NOMO-1 treated with DMSO at 0.1 percent for 48 hours (cell line): ENCODE results near the gene LYPD3.
"Not testable (repeated sequence)": the region's sequence is repeated elsewhere in the genome, so short reads cannot be mapped to it uniquely, and the experiment has no call there.

Source experiments
- DNase-seq: peaks from one replicate; lab custom pipeline; 2025; ENCODE audit not compliant: unreplicated experiment; lab: John Stamatoyannopoulos, UW

LYPD3 gene

DNA sequence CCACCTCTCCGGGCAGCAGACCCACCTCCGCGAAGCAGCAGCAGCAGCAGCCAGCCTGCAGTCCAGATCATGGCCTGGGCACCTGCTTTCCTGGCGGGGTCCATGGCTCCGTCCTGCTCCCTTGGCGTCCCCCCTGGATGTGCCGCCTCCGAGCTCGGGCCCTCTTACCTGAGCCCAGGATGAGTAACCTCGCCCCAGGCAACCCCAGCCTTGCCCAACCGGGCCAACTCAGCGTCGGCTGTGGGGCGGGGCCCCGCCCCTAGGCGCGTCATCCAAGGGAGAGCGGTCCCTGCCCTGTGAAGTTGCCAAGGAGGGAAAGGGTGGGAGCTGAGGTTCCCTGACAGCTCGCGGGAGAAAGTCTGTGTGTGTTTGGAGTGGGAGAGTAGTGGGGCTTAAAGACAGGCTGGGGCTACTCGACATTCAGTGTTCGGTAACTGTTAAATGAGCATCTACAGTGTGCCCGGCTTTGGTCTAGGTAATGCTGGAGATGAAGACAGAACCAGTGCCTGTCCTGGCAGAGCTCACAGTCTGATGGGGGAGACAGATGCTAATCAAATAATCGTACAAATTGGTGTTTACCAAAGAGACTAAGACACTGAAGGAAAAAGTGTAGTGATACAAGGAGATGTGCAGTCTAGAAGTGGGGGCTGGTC is at the start of gene LYPD3:
Gene LYPD3 (minus strand): TSS at position 141 of the 653 bp plus-strand sequence. CDS start 37 bp downstream, at position 104.
- DNase-seq = no peak

DNA sequence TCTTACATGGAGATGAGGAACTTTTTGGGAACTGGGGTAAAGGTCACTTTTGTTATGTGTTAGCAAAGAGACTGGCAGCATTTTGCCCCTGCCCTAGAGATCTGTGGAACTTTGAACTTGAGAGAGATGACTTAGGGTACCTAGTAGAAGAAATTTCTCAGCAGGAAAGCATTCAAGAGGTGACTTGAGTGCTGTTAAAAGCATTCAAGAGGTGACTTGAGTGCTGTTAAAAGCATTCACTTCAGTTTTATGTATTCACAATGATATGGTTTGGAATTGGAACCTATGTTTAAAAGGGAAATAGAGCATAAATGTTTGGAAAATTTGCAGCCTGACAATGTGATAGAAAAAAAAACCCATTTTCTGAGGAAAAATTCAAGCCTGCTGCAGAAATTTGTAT is 47.0 kb upstream of the LYPD3 start:
- not testable (repeated sequence) for DNase-seq

- DNase-seq = no peak
Measured at GRCh38 chr19:43511324-43511723, 45.9 kb upstream of the LYPD3 start.

DNA sequence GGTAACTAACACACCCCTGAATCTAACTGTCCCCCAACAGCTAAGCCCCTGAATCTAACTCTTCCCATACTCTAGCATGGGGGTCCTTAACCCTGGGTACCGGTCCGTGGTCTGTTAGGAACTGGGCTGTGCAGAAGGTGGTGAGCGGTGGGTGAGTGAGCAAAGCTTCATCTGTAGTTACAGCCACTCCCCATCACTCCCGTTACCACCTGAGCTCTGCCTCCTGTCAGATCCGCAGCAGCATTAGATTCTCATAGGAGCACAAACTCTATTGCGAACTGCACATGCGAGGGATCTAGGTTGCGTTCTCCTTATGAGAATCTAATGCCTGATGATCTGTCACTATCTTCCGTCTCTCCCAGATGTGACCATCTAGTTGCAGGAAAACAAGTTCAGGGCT is 45.3 kb upstream of the LYPD3 start:
- DNase-seq = no peak

- no peak for DNase-seq
Measured at GRCh38 chr19:43507880-43508279, 42.5 kb upstream of the LYPD3 start.

DNA sequence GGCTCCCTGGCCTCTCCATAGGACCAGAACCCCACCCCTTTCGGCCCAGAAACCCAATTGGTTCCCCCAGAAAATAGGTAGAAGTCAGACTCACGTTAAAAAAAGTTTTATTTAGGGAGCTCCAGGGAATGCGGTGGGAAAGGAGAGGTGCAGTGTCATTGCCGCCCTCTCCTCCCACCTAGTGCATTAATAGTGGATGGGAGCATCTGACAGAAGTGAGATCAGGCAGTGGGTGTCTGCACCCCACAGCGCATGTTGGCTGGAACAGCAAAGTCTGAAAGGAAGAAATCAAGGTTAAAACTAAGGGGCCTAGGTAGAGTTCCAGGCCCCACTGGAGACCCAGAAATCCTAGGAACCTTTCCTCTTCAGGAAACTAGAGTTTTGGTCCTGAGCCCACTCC is 41.2 kb upstream of the LYPD3 start:
- no peak for DNase-seq

DNA sequence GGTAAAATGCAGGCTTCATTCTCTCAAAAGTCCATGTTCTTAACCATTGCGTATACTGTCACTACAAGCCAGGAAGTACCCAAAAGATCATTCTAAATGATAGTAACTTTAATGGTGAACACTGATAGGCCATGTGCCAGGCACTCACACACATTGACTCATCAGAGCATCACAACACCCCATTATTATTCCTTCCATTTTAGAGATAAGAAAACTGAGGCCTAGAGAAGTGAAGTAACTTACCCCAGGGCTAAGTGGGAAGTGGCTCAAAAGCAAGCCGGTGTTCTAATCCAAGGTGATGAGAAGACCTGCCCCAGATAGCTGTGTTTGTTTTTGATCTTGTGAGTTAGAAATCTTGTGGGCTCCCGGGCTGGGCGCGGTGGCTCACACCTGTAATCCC is 40.5 kb upstream of the LYPD3 start:
- no peak for DNase-seq

GRCh38 chr19:43505186-43505456 is 39.7 kb upstream of the LYPD3 start:
- DNase-seq = no peak

DNA sequence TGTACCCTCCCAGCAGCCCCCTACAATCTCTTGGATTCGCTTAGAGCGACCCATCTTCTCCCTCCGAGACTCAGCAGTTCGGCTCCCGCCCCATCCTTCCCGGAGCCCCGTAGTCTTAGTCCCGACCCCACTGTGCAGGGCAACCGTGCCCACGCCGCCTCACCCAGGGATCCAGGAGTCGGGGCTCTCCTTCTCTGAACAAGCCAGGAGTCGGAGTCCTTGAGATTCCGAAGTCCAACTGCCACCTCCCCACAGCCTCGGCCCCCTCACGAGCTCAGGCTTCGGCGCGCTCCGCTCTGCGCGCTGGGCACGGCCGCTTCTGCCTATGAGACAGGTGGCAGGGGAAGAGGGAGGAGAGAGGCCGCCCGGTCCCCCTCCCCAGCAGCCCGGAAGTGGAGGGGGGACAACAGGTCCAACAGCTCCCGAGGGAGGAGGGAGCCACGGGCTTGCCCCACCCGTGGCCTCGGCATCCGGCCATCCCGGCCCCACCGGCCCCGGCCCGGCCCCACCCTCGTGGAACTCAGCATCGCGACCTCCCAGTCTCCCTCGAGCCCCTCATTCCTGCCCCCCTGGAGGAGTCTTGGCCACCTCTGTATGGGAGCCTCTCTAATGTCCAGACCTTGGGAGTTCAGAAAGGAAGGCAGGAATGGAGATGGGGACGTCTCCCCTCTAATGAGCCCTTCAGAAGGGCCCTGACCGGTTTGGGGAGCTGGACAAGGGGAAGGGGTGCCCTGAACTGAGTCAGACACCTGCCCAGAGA is 39.2 kb upstream of the LYPD3 start, which contains the start of gene PHLDB3:
Gene PHLDB3 (minus strand): TSS at position 321 of the 760 bp plus-strand sequence. CDS start 628 bp downstream, outside the sequence.
- no peak for DNase-seq

DNA sequence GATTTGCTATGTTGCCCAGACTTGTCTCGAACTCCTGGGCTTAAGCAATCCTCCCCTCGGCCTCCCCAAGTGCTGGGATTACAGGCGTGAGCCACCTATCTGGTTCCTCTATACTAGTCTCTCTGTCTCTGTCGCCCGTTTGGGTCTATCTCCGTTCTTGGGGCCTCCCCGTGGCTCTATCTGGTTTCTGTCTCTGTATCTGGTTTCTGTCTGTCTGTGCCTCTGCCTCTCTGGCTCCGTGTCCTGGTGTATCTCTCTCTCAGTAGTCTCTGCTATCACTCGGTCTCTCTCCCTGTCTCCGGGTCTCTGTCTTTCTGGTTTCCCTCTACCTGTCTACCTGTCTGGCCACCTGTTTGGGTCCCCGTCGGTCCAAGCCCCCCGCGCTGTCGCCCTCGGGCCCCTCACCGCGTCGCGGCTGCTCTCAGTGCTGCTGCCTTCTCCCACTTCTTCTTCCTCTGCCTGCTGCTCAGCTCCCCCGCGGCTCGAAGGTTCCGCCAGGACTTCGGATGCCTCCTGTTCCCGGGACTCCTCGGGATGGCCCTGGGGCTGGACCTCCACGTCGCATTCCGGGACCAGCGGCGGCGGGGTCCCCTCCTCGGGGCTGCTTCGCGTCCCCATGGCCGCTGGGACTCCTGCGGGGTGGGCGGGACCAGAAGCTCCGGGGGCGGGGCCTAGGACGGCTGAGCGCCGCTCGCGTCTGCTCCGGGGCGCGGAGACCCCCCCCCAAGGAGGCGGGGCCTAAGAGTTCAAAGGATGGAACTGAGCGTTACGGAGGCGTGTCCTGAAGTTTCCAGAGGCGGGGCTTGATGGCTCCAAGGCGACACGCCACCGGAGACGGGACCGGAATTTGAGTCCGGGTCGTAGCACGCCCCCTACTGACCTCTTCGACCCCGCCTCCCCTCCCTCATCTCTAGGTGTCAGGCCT is 38.4 kb upstream of the LYPD3 start:
- peak; percentile 93 for DNase-seq

DNA sequence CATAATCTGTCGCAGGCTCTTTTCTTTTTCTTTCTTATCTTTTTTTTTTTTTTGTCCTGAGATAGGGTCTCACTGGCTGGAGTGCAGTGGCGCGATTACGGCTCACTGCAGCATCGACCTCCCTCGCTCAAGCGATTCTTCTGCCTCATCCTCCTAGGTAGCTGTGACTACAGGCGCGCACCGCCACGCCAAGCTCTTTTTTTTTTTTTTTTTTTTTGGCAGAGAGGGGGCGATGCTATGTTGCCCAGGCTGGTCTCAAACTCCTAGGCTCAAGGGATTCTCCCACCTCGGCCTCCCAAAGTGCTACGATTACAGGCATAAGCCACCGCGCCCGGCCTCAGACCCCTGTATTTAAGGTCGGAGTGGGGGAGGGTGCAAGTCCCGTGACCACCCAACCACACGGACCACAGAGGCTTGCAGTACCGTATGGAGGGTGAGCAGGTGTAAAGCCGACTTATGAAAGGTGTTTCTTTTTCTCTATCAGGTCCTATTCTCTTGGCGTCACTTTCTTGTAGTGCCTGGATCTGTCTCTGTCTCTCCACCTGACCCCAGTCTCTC is 37.1 kb upstream of the LYPD3 start:
- no peak for DNase-seq

DNA sequence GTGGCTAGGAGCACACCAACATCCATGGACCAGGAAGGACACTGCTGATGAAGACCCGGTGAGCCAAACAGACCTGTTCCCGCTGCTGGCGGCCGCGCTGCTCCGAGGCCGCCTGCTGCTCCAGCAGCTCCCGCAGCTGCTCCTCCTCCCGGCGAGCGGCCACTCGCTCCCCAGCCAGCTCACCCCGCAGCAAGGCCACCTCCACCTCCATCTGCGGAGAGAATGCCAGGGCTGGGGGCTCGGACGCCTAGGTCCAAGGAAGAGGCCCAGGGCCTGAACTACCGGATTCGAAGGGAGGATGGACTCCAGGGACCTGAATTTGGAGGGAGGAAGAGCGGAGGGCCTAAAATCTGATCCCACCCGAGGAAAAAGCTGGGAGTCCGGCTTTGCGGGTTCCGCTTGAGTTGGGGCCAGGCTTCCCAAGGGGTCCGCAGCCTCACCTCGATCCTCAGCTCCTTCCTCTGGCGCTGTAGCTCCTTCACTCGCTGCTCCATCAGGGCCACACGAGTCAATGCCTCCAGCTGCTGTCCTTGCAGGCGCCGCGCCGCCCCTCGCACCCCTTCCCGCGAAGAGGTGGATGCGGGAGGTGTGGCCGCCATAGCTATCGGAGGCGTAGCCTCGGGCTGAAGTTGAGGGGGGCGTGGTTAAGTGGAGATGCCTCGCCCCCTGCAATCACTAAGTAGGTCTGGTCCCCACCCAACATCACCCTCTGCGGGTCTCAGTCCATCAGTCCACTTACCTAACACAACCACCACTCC is 36.4 kb upstream of the LYPD3 start:
- no peak for DNase-seq

DNA sequence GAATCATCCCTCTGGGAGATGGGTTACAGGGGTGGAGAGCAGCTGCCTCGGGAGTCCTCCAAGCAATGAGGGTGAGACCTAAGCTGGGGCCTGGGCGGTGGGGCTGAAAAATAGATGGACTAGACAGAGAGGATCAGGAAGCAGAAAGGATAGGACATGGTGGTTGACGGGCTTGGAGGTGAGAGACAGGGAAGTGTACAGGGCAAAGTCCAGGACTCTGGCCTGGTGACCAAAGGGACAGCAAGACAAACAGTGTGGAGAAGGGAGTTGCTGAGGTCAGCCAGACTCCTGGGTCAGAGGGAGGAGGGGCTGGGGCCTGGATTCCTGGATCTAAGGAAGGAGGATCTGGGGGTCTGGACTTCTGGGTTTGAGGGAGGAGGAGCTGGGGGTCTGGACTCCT is 33.6 kb upstream of the LYPD3 start:
- no peak for DNase-seq

DNA sequence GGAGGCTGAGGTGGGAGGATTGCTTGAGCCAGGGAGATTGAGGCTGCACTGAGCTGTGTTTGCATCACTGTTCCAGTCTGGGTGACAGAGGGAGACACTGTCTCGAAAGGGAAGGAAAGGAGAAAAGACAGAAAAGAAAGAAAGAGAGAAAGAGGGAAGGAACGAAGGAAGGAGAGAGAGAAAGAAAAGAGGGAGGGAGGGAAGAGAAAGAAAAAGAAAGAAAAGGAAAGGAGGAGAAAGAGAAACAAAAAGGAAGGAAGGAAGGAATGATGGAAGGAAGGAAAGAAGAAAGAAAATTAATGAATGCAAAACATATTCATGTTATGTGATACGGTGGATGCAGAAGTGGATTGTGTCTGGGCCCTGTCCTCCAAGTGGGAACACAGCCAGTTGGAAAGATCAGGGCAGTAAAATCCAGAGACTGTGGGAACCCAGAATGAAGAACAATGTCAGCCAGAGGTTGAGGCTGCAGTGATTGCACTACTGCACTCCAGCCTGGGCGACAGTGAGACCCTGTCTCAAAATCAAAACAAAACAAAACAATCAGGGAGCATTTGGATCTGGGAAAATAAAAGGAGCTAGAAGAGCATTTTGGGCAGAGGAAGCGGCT is 32.9 kb upstream of the LYPD3 start:
- no peak for DNase-seq

DNA sequence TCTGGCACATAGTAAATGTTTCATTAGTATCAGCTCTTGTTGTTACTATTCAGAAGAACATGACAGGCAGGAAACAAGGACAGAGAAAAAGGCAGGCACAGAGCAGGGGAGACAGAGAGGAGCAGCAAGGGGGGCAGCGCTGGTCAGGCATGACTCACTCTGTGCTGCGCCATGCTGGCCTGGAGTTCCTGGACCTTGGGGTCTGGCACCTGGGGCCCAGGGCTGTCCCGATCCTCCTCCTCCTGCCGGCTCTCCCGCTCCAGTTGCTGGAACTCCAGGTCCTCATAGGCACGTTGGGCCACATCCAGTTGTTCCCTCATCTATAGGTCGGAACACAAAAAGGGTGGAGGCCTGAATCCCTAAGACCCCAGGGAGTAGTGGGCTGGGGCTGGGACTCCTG is 31.6 kb upstream of the LYPD3 start:
- no peak for DNase-seq

DNA sequence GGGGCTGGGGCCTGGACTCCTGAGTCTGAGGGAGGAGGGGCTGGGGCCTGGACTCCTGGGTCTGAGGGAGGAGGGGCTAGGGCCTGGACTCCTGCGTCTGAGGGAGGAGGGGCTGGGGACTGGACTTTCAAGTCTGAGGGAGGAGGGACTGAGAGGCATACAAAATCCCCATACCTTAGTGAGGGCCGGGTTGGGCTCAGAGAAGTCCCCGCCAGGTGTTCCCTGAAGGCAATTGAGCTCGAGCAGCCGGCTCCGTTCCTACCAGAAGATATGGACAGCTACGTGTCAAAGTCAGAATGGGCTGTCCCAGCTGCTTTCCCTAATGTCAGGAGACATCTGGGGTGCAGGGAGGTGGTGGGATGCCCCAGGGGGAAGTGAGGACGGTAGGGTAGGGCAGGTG is 29.7 kb upstream of the LYPD3 start:
- no peak for DNase-seq

- no peak for DNase-seq
Measured at GRCh38 chr19:43490759-43491158, 25.4 kb upstream of the LYPD3 start.

DNA sequence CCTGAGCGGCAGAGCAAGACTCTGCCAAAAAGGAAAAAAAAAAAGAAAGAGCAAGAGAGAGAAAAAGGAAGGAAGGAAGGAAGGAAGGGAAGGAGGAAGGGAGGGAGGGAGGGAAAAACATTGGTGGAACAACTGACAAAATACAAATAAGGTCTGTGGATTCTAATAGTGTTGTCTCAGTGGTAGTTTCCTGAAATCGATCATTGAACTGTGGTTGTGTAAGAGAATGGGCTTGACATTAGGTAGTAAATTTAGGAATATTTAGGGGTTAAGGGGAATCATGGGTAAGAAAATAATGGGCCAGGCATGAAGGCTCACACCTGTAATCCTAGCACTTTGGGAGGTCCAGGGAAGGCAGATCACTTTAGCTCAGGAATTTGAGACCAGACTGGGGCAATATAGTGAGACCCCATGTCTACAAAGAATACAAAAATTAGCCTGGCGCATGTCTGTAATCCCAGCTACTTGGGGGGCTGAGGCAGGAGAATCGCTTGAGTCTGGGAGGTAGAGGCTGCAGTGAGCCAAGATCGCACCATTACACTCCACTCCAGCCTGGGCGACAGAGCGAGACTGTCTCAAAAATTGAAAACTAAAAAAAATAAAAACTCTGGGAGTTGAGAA is 24.7 kb upstream of the LYPD3 start:
- DNase-seq = no peak

DNA sequence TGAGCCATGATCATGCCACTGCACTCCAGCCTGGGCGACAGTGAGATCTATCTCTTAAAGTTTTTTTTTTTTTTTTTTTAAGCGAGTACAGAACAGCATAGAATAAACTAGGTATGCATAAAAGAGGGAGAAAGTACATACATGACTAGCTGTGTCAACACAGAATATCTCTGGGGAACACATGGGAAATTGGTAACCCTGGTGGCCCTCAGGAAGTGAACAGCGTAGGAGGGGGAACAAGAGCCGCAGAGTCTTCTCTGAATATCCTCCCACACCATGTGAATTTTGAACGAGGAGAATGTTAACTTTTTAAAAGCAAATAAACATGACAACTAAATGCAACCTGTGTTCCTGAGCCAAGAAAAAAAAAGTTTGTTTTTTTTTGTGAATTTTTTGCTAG is 23.9 kb upstream of the LYPD3 start:
- no peak for DNase-seq

GRCh38 chr19:43488179-43488578 is 22.8 kb upstream of the LYPD3 start:
- no peak for DNase-seq
